ENCODE data around the gene STAT4.

The STAT4 gene

DNA sequence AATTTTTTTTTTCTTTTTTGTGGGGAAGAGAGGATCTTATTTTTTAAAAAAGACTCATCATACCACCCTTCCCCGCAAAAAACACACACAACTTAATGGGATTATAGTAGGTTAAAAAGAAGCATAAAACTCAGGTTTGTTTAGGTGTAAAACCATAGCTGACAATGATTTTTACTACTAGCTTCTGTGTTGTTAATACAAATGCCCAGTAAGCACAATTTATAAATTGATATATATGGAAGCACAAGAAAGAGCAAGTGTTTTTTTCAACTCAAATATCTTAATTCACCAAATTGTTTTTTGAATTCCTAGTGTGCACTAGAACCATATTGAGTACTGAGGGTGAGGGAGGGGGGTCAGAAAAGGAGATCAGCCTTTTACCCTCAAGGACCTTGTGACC lies 7.0 kb downstream of the STAT4 start:
- DNase-seq, result no peak

GRCh38 chr2:191128911-191129304 lies 21.9 kb downstream of the STAT4 start:
- no peak for DNase-seq

- DNase-seq, result peak; percentile 52
Measured at GRCh38 chr2:191128172-191128910, 22.5 kb downstream of the STAT4 start.

GRCh38 chr2:191127235-191127634 lies 23.6 kb downstream of the STAT4 start:
- no peak for DNase-seq

- DNase-seq, result peak; percentile 66
Measured at GRCh38 chr2:191126386-191127085, 24.3 kb downstream of the STAT4 start.

DNA sequence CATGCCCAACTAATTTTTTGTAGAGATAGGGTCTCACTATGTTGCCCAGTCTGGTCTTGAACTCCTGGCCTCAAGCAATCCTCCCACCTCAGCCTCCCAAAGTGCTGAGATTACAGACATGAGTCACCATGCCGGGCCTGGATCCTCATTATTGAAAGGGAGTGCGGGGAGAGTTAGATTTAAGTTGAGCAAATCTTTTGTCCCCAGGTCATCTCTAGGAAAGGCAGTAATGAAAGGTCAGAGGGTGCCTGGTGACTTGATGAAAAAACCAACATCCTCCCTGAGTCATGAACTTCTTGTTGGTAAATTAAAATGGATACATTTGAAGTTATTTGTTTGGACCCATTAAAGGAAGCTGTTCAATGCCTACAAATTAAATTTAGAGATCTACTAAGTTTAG lies 25.1 kb downstream of the STAT4 start:
- DNase-seq, result no peak

- no peak for DNase-seq
Measured at GRCh38 chr2:191122638-191123294, 28.0 kb downstream of the STAT4 start.

- no peak for DNase-seq
Measured at GRCh38 chr2:191117341-191117740, 33.5 kb downstream of the STAT4 start.

- peak; percentile 23 for DNase-seq
Measured at GRCh38 chr2:191115804-191116203, 35.0 kb downstream of the STAT4 start.

- DNase-seq, result peak; percentile 83
Measured at GRCh38 chr2:191115391-191115790, 35.4 kb downstream of the STAT4 start.

DNA sequence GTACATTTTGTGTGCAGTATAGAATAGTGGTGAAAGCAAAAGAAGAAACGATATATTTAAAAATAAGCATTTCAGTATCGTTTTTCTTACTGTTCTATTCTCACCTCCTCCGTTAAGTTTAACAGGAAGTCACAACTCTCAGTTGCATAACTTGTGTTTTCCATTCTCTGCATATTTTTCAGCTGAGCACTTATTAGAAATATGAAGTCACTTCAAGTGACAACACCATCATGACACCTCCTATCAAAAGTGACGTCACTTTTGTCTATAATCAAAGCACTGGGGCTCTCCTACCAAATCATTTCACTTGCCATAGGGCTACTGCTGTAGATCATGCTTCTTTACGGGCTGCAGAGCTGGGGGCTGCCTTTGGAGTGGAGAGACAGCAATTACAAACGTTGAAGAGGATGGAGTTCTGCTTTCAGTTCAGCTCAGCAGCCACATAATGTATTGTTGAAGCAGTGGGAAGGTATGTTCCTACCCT lies 36.3 kb downstream of the STAT4 start:
- peak; percentile 78 for DNase-seq

- DNase-seq, result peak; percentile 25
Measured at GRCh38 chr2:191113761-191114160, 37.0 kb downstream of the STAT4 start.

DNA sequence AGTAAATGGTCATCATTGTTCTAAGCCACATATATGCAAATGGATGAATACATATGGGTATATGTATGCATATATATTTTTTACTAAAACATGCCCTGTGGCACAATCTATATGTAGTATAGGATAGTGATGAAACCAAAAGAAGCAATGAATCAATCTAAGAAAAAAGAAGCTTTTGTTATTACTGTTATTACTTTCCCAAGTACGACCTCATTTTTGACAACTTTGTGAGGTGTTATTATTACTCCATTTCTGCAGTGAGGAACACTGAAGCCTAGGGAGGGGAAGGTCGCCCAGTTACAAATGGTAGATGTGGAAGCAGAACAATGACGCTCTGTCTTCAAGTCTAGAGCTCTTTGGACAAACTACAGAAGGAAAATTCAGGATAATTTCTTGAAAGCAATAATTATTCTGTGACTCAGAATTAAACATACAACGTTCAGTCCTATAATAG lies 38.3 kb downstream of the STAT4 start:
- DNase-seq, result no peak

- DNase-seq, result no peak
Measured at GRCh38 chr2:191109888-191110287, 40.9 kb downstream of the STAT4 start.

GRCh38 chr2:191108331-191108730 lies 42.5 kb downstream of the STAT4 start:
- DNase-seq, result no peak

DNA sequence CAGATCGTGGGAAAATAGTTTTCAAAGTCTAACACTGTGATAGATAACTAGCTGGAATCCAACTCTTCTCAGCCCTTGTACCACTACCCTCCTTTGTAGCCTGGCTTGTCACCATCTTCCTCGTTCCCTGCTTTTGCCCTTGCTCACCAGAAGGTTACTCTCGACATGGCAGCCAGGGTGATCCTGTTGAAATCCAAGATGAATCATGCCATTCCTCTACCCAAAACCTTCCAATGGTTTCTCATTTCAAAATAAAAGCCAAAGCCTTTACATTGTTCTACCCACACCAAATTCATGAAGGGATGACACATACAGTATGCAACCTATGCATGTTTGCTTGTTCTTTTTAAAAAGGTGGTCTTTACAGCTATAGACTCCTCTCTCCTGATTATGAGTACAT lies 45.7 kb downstream of the STAT4 start:
- no peak for DNase-seq

- no peak for DNase-seq
Measured at GRCh38 chr2:191103774-191104173, 47.0 kb downstream of the STAT4 start.

DNA sequence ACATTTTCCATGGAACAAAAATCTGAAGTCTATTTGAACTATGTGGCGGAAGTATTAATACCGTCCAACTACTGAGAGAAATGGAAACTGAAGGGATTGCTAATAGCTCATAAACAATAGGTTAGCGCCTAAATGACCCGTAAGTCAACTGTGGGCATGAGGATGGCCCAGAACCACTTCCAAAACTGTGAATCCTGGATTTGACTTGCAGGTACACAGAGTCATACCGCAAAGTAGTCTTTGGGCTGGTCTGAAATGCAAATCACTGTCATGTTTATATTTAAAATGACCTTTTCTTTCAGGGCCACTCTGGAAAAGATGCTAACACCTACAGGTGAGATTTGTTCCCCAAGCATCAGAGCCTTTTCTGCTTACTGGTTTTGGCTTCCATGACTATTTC lies 50.6 kb downstream of the STAT4 start:
- DNase-seq, result no peak

- DNase-seq, result no peak
Measured at GRCh38 chr2:191087311-191087710, 63.5 kb downstream of the STAT4 start.

GRCh38 chr2:191086706-191087105 lies 64.1 kb downstream of the STAT4 start:
- DNase-seq, result no peak

DNA sequence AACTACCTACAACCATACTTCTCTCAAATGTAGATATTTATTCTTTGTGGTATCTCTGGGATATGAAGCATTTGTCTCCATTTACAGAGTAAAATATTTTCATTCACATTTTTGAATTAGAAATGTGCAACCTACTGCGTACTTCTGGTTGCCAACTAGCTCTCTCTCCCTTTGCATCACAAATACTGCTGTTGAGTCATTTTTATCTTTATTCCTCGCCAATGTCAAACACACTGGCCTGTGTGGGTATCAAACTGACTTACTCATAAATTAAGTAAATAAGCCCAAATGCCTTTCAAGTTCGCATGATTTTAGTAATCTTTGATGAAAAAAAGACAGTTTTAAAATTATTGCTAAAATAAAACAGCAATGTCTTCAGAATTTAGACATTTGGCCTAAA lies 67.3 kb downstream of the STAT4 start:
- no peak for DNase-seq

GRCh38 chr2:191082321-191082720 lies 68.5 kb downstream of the STAT4 start:
- DNase-seq, result no peak

- no peak for DNase-seq
Measured at GRCh38 chr2:191081411-191082155, 69.2 kb downstream of the STAT4 start.

All from CD4-positive, alpha-beta T cell treated with Interleukin-12 subunit alpha and Interleukin-12 subunit beta, for 1 hour (primary cell).